CD8-positive, alpha-beta memory T cell (primary cell): ENCODE data around the gene ANKFN1. TPM values are rescaled to one million over a fixed set of nuclear protein-coding genes. Genes with fewer than 3 reads are reported as not detected.

Experiments used
- CTCF ChIA-PET: fragments of 350-600 bp; sonication (Branson Sonifier 250); formaldehyde crosslinking; loops from one replicate; lab custom pipeline; 2021; ENCODE audit warnings: antibody characterized with exemption; lab: Charles Lee
- POLR2A ChIA-PET: fragments of 350-600 bp; sonication (Branson Sonifier 250); formaldehyde crosslinking; loops from one replicate; lab custom pipeline; 2021; ENCODE audit warnings: antibody characterized with exemption; lab: Charles Lee
- DNase-seq, 5 donors: peaks; one replicate each; pipeline versions ENCODE4 v3.0.0 to v3.0.0-alpha.2; 2020 to 2022; ENCODE audit warnings: mixed read lengths in 1 of 5
- H3K27ac ChIP-seq: one replicate; pipeline ENCODE4 v1.7.0; 2013; ENCODE audit warnings: low read depth, mild to moderate bottlenecking, low read length, moderate library complexity
- H3K27me3 ChIP-seq: 2 replicates; pipeline ENCODE4 v1.7.0; 2013; ENCODE audit warnings: low read length, mild to moderate bottlenecking; ENCODE audit not compliant: insufficient read depth, poor library complexity, severe bottlenecking
- H3K36me3 ChIP-seq: 2 replicates; pipeline ENCODE4 v1.7.0; 2013; ENCODE audit warnings: mild to moderate bottlenecking, low read length, moderate library complexity; ENCODE audit not compliant: insufficient read depth
- H3K4me1 ChIP-seq: 2 replicates; pipeline ENCODE4 v1.7.0; 2013; ENCODE audit warnings: mild to moderate bottlenecking, low read length, moderate library complexity; ENCODE audit not compliant: insufficient read depth
- H3K4me3 ChIP-seq: 2 replicates; pipeline ENCODE4 v1.7.0; 2013; ENCODE audit warnings: mild to moderate bottlenecking, low read length
- H3K9me3 ChIP-seq: 2 replicates; pipeline ENCODE4 v1.7.0; 2013; ENCODE audit warnings: mild to moderate bottlenecking, low read length
- H3K27ac Mint-ChIP-seq, 8 donors: one replicate each; pipeline ENCODE4 v1.8.0; 2020 to 2021; ENCODE audit warnings: mixed read lengths in 8 of 8, mild to moderate bottlenecking in 6 of 8, inconsistent platforms in 3 of 8, moderate library complexity in 3 of 8
- H3K27me3 Mint-ChIP-seq, 2 donors: one replicate each; pipeline ENCODE4 v1.8.0; 2020 to 2021; ENCODE audit warnings: mixed read lengths in 2 of 2, mild to moderate bottlenecking in 1 of 2, moderate library complexity in 1 of 2
- H3K36me3 Mint-ChIP-seq, 3 donors: one replicate each; pipeline ENCODE4 v1.8.0; 2020 to 2021; ENCODE audit warnings: mixed read lengths in 3 of 3, inconsistent platforms in 1 of 3, mild to moderate bottlenecking in 1 of 3
- H3K4me1 Mint-ChIP-seq, 3 donors: one replicate each; pipeline ENCODE4 v1.8.0; 2020 to 2021; ENCODE audit warnings: mixed read lengths in 3 of 3, inconsistent platforms in 1 of 3, mild to moderate bottlenecking in 1 of 3
- H3K4me3 Mint-ChIP-seq, 7 donors: one replicate each; pipeline ENCODE4 v1.8.0; 2020 to 2021; ENCODE audit warnings: mixed read lengths in 7 of 7, mild to moderate bottlenecking in 6 of 7, moderate library complexity in 4 of 7, inconsistent platforms in 2 of 7
- H3K9me3 Mint-ChIP-seq, 5 donors: one replicate each; pipeline ENCODE4 v1.8.0; 2020 to 2022; ENCODE audit warnings: mixed read lengths in 5 of 5, mild to moderate bottlenecking in 3 of 5, moderate library complexity in 2 of 5, inconsistent platforms in 1 of 5
- polyA plus RNA-seq: library from polyadenylated mRNA; unstranded; fragments of 300-500 nt; fragmentation: Illumina TruSeq; gene quantifications from one replicate; pipeline ENCODE4 v1.2.3, GENCODE V29; 2021
- total RNA-seq, 2 experiments: library from RNA; stranded (reverse); gene quantifications; one replicate each; pipeline ENCODE4 v1.2.3, GENCODE V29; 2021

Gene ANKFN1
- total and polyA plus RNA-seq, 3 experiments from 2014 or later: not detected

GRCh38 chr17:56310782-56311181 lies 157.5 kb downstream of the ANKFN1 start:
- Histone ChIP-seq H3K27ac (no peak overlapping the region), H3K9me3 (no peaks in the 10 kb centered on the region), H3K27me3 (no peaks in the 10 kb centered on the region), H3K4me3 (no peak overlapping the region), H3K4me1 (no peaks in the 10 kb centered on the region), H3K36me3 (no peaks in the 10 kb centered on the region)
- Mint-ChIP-seq H3K4me3 (no peak overlapping the region), H3K27ac (no peak overlapping the region), H3K4me1 (no peaks in the 10 kb centered on the region), H3K36me3 (no peaks in the 10 kb centered on the region), H3K9me3 (peaks cover 0 to 3% (median 0%) of the 10 kb centered on the region in 5 donors), H3K27me3 (peaks cover 2 to 17% of the 10 kb centered on the region in 2 donors)
- ChIA-PET CTCF (no interaction called here), POLR2A (no interaction called here)
- DNase-seq: no peak

GRCh38 chr17:56313201-56313600 lies 159.9 kb downstream of the ANKFN1 start:
- H3K27ac ChIP-seq: no peak overlapping the region
- ChIA-PET POLR2A (no interaction called here), CTCF (no interaction called here)
- H3K27me3 ChIP-seq: no peaks in the 10 kb centered on the region
- no peaks in the 10 kb centered on the region for H3K9me3 ChIP-seq
- Mint-ChIP-seq H3K36me3 (no peaks in the 10 kb centered on the region), H3K9me3 (no peaks in the 10 kb centered on the region), H3K4me3 (no peak overlapping the region), H3K27me3 (peaks cover 4 to 17% of the 10 kb centered on the region in 2 donors), H3K4me1 (no peaks in the 10 kb centered on the region), H3K27ac (no peak overlapping the region)
- no peak for DNase-seq
- H3K36me3 ChIP-seq: no peaks in the 10 kb centered on the region
- no peak overlapping the region for H3K4me3 ChIP-seq
- no peaks in the 10 kb centered on the region for H3K4me1 ChIP-seq

DNA sequence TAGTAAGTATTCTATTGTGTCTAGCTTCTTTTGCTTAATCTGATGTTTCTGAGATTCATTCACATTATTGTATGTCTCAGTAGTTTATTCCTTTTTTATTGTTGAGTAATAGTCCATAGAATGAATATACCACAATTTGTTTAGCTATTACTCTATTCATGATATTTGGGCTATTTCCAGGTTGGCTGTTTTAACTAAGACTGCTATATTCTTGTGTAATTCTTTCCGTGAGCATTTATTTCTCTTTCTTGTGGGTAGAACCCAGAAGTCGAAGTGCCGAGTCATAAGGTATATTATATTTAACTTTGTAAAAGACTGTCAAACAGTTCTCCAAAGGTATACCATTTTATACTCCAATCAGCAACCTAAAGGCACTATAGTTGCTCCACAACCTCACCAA lies 160.8 kb downstream of the ANKFN1 start:
- H3K4me3 Mint-ChIP-seq: no peak overlapping the region
- H3K36me3 Mint-ChIP-seq: no peaks in the 10 kb centered on the region
- no peak overlapping the region for H3K4me3 ChIP-seq
- no peaks in the 10 kb centered on the region for H3K4me1 Mint-ChIP-seq
- H3K36me3 ChIP-seq: no peaks in the 10 kb centered on the region
- POLR2A ChIA-PET: no interaction called here
- DNase-seq: no peak
- no peaks in the 10 kb centered on the region for H3K9me3 ChIP-seq
- no peaks in the 10 kb centered on the region for H3K9me3 Mint-ChIP-seq
- H3K27me3 ChIP-seq: no peaks in the 10 kb centered on the region
- CTCF ChIA-PET: no interaction called here
- H3K27me3 Mint-ChIP-seq: peaks cover 4 to 18% of the 10 kb centered on the region in 2 donors
- H3K27ac ChIP-seq: no peak overlapping the region
- no peak overlapping the region for H3K27ac Mint-ChIP-seq
- no peaks in the 10 kb centered on the region for H3K4me1 ChIP-seq

DNA sequence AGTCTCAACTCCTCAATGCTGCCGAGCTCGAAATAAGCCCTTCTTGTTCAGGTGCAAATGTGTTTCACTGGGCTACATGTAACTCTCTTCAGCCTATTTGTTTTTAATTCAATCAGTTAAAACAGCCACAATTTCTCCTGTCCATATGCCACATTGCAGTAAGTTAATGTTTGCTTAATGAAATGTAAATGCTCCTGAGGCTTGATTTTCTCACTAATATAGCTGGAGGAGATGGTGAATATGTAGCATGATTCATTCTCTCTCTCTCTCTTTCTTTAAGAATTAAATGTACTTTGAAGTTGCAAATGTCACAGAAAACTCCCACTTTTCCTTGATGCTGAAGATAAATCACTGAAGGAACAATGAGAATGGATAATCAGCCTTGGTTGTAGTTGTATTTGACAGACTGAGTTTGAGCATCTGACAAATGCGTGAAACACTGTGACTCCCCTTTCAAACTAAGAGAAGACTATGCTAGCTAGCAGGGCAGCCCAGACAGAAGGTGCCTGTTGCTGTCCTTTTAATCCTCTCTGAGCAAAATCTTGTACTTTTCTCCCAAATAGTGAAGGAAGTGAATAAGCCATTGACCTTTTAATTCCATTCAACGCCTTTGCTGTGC lies 161.8 kb downstream of the ANKFN1 start:
- Histone ChIP-seq H3K4me3 (no peak overlapping the region), H3K27me3 (no peaks in the 10 kb centered on the region), H3K27ac (no peak overlapping the region), H3K9me3 (no peaks in the 10 kb centered on the region), H3K4me1 (no peaks in the 10 kb centered on the region), H3K36me3 (no peaks in the 10 kb centered on the region)
- POLR2A ChIA-PET: no interaction called here
- H3K36me3 Mint-ChIP-seq: no peaks in the 10 kb centered on the region
- no peaks in the 10 kb centered on the region for H3K9me3 Mint-ChIP-seq
- DNase-seq: no peak
- H3K4me3 Mint-ChIP-seq: no peak overlapping the region
- H3K27me3 Mint-ChIP-seq: peaks cover 4 to 22% of the 10 kb centered on the region in 2 donors
- no peak overlapping the region for H3K27ac Mint-ChIP-seq
- CTCF ChIA-PET: no interaction called here
- no peaks in the 10 kb centered on the region for H3K4me1 Mint-ChIP-seq

- Mint-ChIP-seq H3K36me3 (no peaks in the 10 kb centered on the region), H3K27ac (no peak overlapping the region), H3K27me3 (peaks cover 4 to 29% of the 10 kb centered on the region in 2 donors), H3K4me1 (no peaks in the 10 kb centered on the region), H3K9me3 (no peaks in the 10 kb centered on the region), H3K4me3 (no peak overlapping the region)
- no peaks in the 10 kb centered on the region for H3K9me3 ChIP-seq
- H3K4me1 ChIP-seq: no peaks in the 10 kb centered on the region
- H3K27ac ChIP-seq: no peak overlapping the region
- no peaks in the 10 kb centered on the region for H3K27me3 ChIP-seq
- no peak overlapping the region for H3K4me3 ChIP-seq
- CTCF ChIA-PET: no interaction called here
- no peak for DNase-seq
- POLR2A ChIA-PET: no interaction called here
- no peaks in the 10 kb centered on the region for H3K36me3 ChIP-seq
Measured at GRCh38 chr17:56316604-56317003, 163.3 kb downstream of the ANKFN1 start.

GRCh38 chr17:56317351-56318208 lies 164.3 kb downstream of the ANKFN1 start:
- Histone ChIP-seq H3K27ac (no peak overlapping the region), H3K27me3 (no peaks in the 10 kb centered on the region), H3K4me3 (no peak overlapping the region), H3K36me3 (no peaks in the 10 kb centered on the region), H3K9me3 (no peaks in the 10 kb centered on the region), H3K4me1 (no peaks in the 10 kb centered on the region)
- peaks cover 2 to 27% of the 10 kb centered on the region in 2 donors for H3K27me3 Mint-ChIP-seq
- H3K4me1 Mint-ChIP-seq: no peaks in the 10 kb centered on the region
- no peak for DNase-seq
- no peak overlapping the region for H3K27ac Mint-ChIP-seq
- POLR2A ChIA-PET: no interaction called here
- no peaks in the 10 kb centered on the region for H3K36me3 Mint-ChIP-seq
- no peak overlapping the region for H3K4me3 Mint-ChIP-seq
- H3K9me3 Mint-ChIP-seq: peaks cover 0 to 2% (median 0%) of the 10 kb centered on the region in 5 donors
- CTCF ChIA-PET: no interaction called here

GRCh38 chr17:56319531-56319930 lies 166.3 kb downstream of the ANKFN1 start:
- H3K27me3 Mint-ChIP-seq: peaks cover 2 to 22% of the 10 kb centered on the region in 2 donors
- no peak for DNase-seq
- Histone ChIP-seq H3K27ac (no peak overlapping the region), H3K4me1 (no peaks in the 10 kb centered on the region), H3K36me3 (no peaks in the 10 kb centered on the region), H3K4me3 (no peak overlapping the region), H3K9me3 (no peaks in the 10 kb centered on the region), H3K27me3 (no peaks in the 10 kb centered on the region)
- no peaks in the 10 kb centered on the region for H3K4me1 Mint-ChIP-seq
- no peaks in the 10 kb centered on the region for H3K36me3 Mint-ChIP-seq
- H3K4me3 Mint-ChIP-seq: no peak overlapping the region
- H3K9me3 Mint-ChIP-seq: peaks cover 0 to 3% (median 0%) of the 10 kb centered on the region in 5 donors
- POLR2A ChIA-PET: no interaction called here
- no peak overlapping the region for H3K27ac Mint-ChIP-seq
- CTCF ChIA-PET: no interaction called here

DNA sequence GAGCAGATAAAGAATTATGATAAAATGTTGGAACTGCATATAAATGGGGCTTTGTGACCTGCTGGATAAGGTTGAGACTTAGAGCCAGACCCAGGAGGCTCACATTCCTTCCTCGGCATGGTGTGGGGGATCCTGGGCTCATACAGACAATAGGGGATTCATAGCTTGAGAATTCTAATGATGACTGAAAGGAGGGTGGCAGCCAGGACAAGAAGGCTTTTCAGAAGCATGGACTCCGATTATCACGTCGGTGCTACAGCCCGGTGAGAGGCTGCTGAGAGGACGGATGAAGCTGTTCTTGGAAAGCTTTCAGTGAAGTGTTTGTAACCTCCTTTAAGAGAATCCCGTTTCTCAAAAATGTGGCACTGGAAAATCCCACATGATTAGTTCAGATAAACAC lies 167.2 kb downstream of the ANKFN1 start:
- no peaks in the 10 kb centered on the region for H3K4me1 ChIP-seq
- peaks cover 2 to 22% of the 10 kb centered on the region in 2 donors for H3K27me3 Mint-ChIP-seq
- H3K36me3 ChIP-seq: no peaks in the 10 kb centered on the region
- H3K9me3 Mint-ChIP-seq: peaks cover 0 to 3% (median 0%) of the 10 kb centered on the region in 5 donors
- no peak overlapping the region for H3K4me3 Mint-ChIP-seq
- no peaks in the 10 kb centered on the region for H3K36me3 Mint-ChIP-seq
- H3K27me3 ChIP-seq: no peaks in the 10 kb centered on the region
- H3K9me3 ChIP-seq: no peaks in the 10 kb centered on the region
- ChIA-PET CTCF (no interaction called here), POLR2A (no interaction called here)
- H3K27ac Mint-ChIP-seq: no peak overlapping the region
- H3K27ac ChIP-seq: no peak overlapping the region
- no peak for DNase-seq
- no peak overlapping the region for H3K4me3 ChIP-seq
- no peaks in the 10 kb centered on the region for H3K4me1 Mint-ChIP-seq
